GF-D8 (cell line): ENCODE measurements around the gene MYBPC3.

ENCODE experiments used
- DNase-seq: peaks from one replicate; lab custom pipeline; 2025; lab: John Stamatoyannopoulos, UW

Gene MYBPC3

GRCh38 chr11:47357985-47358730, 5.7 kb upstream of the MYBPC3 start:
- DNase-seq = no peak

GRCh38 chr11:47356998-47357329, 4.5 kb upstream of the MYBPC3 start:
- DNase-seq = no peak

GRCh38 chr11:47356129-47356997, 3.9 kb upstream of the MYBPC3 start:
- no peak for DNase-seq

- DNase-seq = no peak
Observed at GRCh38 chr11:47355283-47356128, 3.0 kb upstream of the MYBPC3 start.

GRCh38 chr11:47354913-47355282, 2.4 kb upstream of the MYBPC3 start:
- no peak for DNase-seq

- no peak for DNase-seq
Observed at GRCh38 chr11:47353978-47354774, 1.7 kb upstream of the MYBPC3 start.

GRCh38 chr11:47351156-47352126, 1.1 kb downstream of the MYBPC3 start:
- no peak for DNase-seq

- DNase-seq = no peak
Observed at GRCh38 chr11:47350315-47350714, 2.2 kb downstream of the MYBPC3 start.

GRCh38 chr11:47349521-47350095, 2.9 kb downstream of the MYBPC3 start:
- DNase-seq = no peak

GRCh38 chr11:47348859-47349258, 3.6 kb downstream of the MYBPC3 start:
- DNase-seq = peak; percentile 40

- DNase-seq = no peak
Observed at GRCh38 chr11:47348131-47348802, 4.2 kb downstream of the MYBPC3 start.

- no peak for DNase-seq
Observed at GRCh38 chr11:47347137-47347536, 5.4 kb downstream of the MYBPC3 start.

- DNase-seq = no peak
Observed at GRCh38 chr11:47345890-47346563, 6.5 kb downstream of the MYBPC3 start.

- DNase-seq = no peak
Observed at GRCh38 chr11:47342854-47343253, 9.6 kb downstream of the MYBPC3 start.

- DNase-seq = no peak
Observed at GRCh38 chr11:47342036-47342803, 10.3 kb downstream of the MYBPC3 start.

- DNase-seq = no peak
Observed at GRCh38 chr11:47340980-47341775, 11.3 kb downstream of the MYBPC3 start.

- DNase-seq = no peak
Observed at GRCh38 chr11:47340010-47340409, 12.5 kb downstream of the MYBPC3 start.
